CD14-positive monocyte (primary cell): ENCODE data around the gene PTPN18. TPM values are rescaled to one million over a fixed set of nuclear protein-coding genes. Genes with fewer than 3 reads are reported as not detected.
A peak's percentile ranks its signal among the peaks of the same experiment; 100 is the strongest.

ENCODE experiments used
- DNase-seq, 3 donors: peaks; one replicate each; pipeline ENCODE4 v3.0.0-alpha.2; 2011 to 2022
- H2AFZ ChIP-seq: 2 replicates; pipeline ENCODE4 v1.6.0; 2012; ENCODE audit warnings: mild to moderate bottlenecking, low read depth, low read length, inconsistent platforms; ENCODE audit not compliant: insufficient read depth, poor library complexity, severe bottlenecking
- H3K27ac ChIP-seq, 2 donors: 1 replicate in 1 of 2; 2 replicates in 1 of 2; pipeline ENCODE4 v1.5.1; 2012 to 2013; ENCODE audit warnings: low read length in 2 of 2, control low read depth in 1 of 2, inconsistent platforms in 1 of 2, low read depth in 1 of 2, mild to moderate bottlenecking in 1 of 2
- H3K27me3 ChIP-seq, 2 donors: one replicate each; pipeline versions ENCODE4 v1.6.0 to v1.6.1; 2011 to 2013; ENCODE audit warnings: low read length in 2 of 2; ENCODE audit not compliant: control insufficient read depth in 2 of 2, insufficient read depth in 2 of 2
- H3K36me3 ChIP-seq, 2 donors: replicated peaks in 1 of 2; 1 replicate in 1 of 2; 2 replicates in 1 of 2; pipeline versions ENCODE4 v1.5.1 to v1.6.1; 2012 to 2013; ENCODE audit warnings: low read length in 2 of 2, control low read depth in 1 of 2, inconsistent platforms in 1 of 2, mild to moderate bottlenecking in 1 of 2; ENCODE audit not compliant: insufficient read depth in 2 of 2, control insufficient read depth in 1 of 2
- H3K4me1 ChIP-seq, 2 donors: 1 replicate in 1 of 2; 2 replicates in 1 of 2; pipeline versions ENCODE4 v1.5.1 to v1.6.1; 2012 to 2013; ENCODE audit warnings: low read length in 2 of 2, control low read depth in 1 of 2, inconsistent platforms in 1 of 2, mild to moderate bottlenecking in 1 of 2, moderate library complexity in 1 of 2; ENCODE audit not compliant: insufficient read depth in 2 of 2, control insufficient read depth in 1 of 2
- H3K4me2 ChIP-seq: replicated peaks from 2 replicates; pipeline ENCODE3; 2012; ENCODE audit warnings: low read length, moderate library complexity, mild to moderate bottlenecking; ENCODE audit not compliant: poor library complexity, severe bottlenecking; ENCODE audit errors: extremely low read depth
- H3K4me3 ChIP-seq, 3 experiments: fragments of 200-600 bp in 1 of 3; sonication (generic) in 1 of 3; replicated peaks in 1 of 3; 1 replicate in 2 of 3; 2 replicates in 1 of 3; pipeline ENCODE4 v1.5.1; 2011 to 2013; ENCODE audit warnings: low read length in 3 of 3, mild to moderate bottlenecking in 3 of 3, control low read depth in 2 of 3, low read depth in 2 of 3, inconsistent platforms in 1 of 3, moderate library complexity in 1 of 3
- H3K79me2 ChIP-seq: 2 replicates; pipeline ENCODE4 v1.6.0; 2012; ENCODE audit warnings: mild to moderate bottlenecking, control low read depth, inconsistent platforms, low read length, moderate library complexity; ENCODE audit not compliant: insufficient read depth
- H3K9ac ChIP-seq: 2 replicates; pipeline ENCODE4 v1.6.0; 2017; ENCODE audit warnings: low read length, mild to moderate bottlenecking; ENCODE audit not compliant: insufficient read depth, poor library complexity, severe bottlenecking
- H3K9me3 ChIP-seq, 2 donors: replicated peaks in 1 of 2; 1 replicate in 1 of 2; 2 replicates in 1 of 2; pipeline versions ENCODE4 v1.5.1 to v1.6.1; 2012 to 2013; ENCODE audit warnings: low read length in 2 of 2, control low read depth in 1 of 2; ENCODE audit not compliant: control insufficient read depth in 1 of 2, insufficient read depth in 1 of 2
- H4K20me1 ChIP-seq: 2 replicates; pipeline ENCODE4 v1.6.0; 2012; ENCODE audit warnings: mild to moderate bottlenecking, low read length, control low read depth, moderate library complexity; ENCODE audit not compliant: insufficient read depth
- H3K27ac Mint-ChIP-seq, 7 donors: one replicate each; pipeline ENCODE4 v1.8.0; 2020; ENCODE audit warnings: mild to moderate bottlenecking in 7 of 7, mixed read lengths in 7 of 7, moderate library complexity in 6 of 7, inconsistent platforms in 2 of 7
- H3K27me3 Mint-ChIP-seq, 3 donors: one replicate each; pipeline ENCODE4 v1.8.0; 2021 to 2022; ENCODE audit warnings: low read depth in 3 of 3, mild to moderate bottlenecking in 3 of 3, mixed read lengths in 3 of 3, moderate library complexity in 3 of 3, inconsistent platforms in 1 of 3
- H3K36me3 Mint-ChIP-seq, 2 donors: one replicate each; pipeline ENCODE4 v1.8.0; 2020; ENCODE audit warnings: mixed read lengths in 2 of 2, inconsistent platforms in 1 of 2, mild to moderate bottlenecking in 1 of 2
- H3K4me1 Mint-ChIP-seq: one replicate; pipeline ENCODE4 v1.8.0; 2020; ENCODE audit warnings: mild to moderate bottlenecking, mixed read lengths
- H3K4me3 Mint-ChIP-seq, 2 donors: one replicate each; pipeline ENCODE4 v1.8.0; 2020; ENCODE audit warnings: mild to moderate bottlenecking in 2 of 2, mixed read lengths in 2 of 2, moderate library complexity in 1 of 2
- H3K9me3 Mint-ChIP-seq, 7 donors: one replicate each; pipeline ENCODE4 v1.8.0; 2020 to 2022; ENCODE audit warnings: mixed read lengths in 7 of 7, mild to moderate bottlenecking in 6 of 7, moderate library complexity in 6 of 7, inconsistent platforms in 2 of 7
- WGBS: methylation state at CpG from one replicate; pipeline ENCODE4 v1.1.5; 2013; ENCODE audit warnings: missing lambda C conversion rate; ENCODE audit not compliant: insufficient coverage; 5-methylcytosine and 5-hydroxymethylcytosine counted together
- intact Hi-C, 2 donors: fragments of 100-400 bp; cut with micrococcal nuclease; formaldehyde crosslinking; loops; one replicate each; pipeline versions ENCODE4 v1.15.0 to v1.15.1; 2023
- polyA plus RNA-seq, 3 donors: library from polyadenylated mRNA; depleted of rRNA in 1 of 3; unstranded in 2 of 3; stranded (reverse) in 1 of 3; fragments of 300-500 nt in 2 of 3; fragments of >200 nt in 1 of 3; fragmentation: Illumina TruSeq in 2 of 3; gene quantifications; 1 replicate in 2 of 3; 2 replicates in 1 of 3; pipeline ENCODE4 v1.2.3, GENCODE V29; 2012 to 2021
- TF ChIP-seq, protein P1 (sequence below): fragments of 200-600 bp; IDR thresholded peaks from one replicate; pipeline ENCODE4 v1.8.0; 2022; ENCODE audit warnings: antibody characterized with exemption, mild to moderate bottlenecking

Gene PTPN18
- polyA plus RNA-seq, 3 donors: 72.2 to 365 (median 102) TPM

DNA sequence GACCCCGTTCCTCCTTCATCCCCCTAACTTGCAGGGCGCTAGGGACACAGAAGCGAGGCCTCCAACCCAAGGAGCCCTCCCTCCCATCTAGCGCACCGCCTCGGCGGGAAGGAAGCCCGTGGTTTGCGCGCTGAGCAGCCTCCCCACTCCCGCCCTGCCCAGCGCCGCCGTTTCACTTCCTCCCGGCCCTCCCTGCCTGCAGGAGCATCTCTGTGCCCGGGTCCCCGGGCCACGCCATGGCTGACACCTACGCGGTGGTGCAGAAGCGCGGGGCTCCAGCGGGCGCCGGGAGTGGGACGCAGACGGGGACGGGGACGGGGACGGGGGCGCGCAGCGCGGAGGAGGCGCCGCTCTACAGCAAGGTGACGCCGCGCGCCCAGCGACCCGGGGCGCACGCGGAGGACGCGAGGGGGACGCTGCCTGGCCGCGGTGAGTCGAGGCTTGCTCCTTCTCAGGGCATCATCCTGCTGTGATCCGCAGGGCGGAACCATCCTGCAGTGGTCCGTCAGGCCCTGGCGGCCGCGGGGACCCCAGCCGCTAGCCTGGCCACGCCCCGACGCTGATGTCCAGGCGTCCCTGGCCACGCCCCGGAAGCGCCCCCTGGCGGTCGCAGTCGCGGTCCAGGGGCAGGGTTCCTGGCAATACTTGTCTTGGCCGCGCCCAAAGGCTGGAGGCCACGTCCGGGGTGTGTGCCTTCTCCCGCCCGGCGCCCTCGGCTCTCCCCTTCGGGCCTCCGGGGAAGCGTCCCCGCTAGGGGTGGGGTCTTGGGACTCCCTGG lies 16.4 kb downstream of the PTPN18 start:
- H3K4me1 ChIP-seq: peaks cover 78 to 92% of the 10 kb centered on the region in 2 donors
- H3K79me2 ChIP-seq: peaks cover 79% of the 10 kb centered on the region
- TF ChIP-seq, protein P1, sequence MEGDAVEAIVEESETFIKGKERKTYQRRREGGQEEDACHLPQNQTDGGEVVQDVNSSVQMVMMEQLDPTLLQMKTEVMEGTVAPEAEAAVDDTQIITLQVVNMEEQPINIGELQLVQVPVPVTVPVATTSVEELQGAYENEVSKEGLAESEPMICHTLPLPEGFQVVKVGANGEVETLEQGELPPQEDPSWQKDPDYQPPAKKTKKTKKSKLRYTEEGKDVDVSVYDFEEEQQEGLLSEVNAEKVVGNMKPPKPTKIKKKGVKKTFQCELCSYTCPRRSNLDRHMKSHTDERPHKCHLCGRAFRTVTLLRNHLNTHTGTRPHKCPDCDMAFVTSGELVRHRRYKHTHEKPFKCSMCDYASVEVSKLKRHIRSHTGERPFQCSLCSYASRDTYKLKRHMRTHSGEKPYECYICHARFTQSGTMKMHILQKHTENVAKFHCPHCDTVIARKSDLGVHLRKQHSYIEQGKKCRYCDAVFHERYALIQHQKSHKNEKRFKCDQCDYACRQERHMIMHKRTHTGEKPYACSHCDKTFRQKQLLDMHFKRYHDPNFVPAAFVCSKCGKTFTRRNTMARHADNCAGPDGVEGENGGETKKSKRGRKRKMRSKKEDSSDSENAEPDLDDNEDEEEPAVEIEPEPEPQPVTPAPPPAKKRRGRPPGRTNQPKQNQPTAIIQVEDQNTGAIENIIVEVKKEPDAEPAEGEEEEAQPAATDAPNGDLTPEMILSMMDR: peak; percentile 93
- no peaks in the 10 kb centered on the region for H3K9me3 ChIP-seq
- intact Hi-C loops: no loop called here
- H4K20me1 ChIP-seq: peaks cover 46% of the 10 kb centered on the region
- DNase-seq: peak; percentile 73 to 75 (median 74)
- H3K27ac Mint-ChIP-seq: peak overlapping the region; percentile 84 to 97 (median 94)
- under 1% methylated on average over 73 of the region's 81 CpGs for WGBS
- H3K9me3 Mint-ChIP-seq: peaks cover 0 to 3% (median 0%) of the 10 kb centered on the region in 7 donors
- H3K4me2 ChIP-seq: peak overlapping the region; percentile 97
- H3K27me3 ChIP-seq: no peaks in the 10 kb centered on the region
- peak overlapping the region; percentile 74 to 91 (median 85) for H3K4me3 ChIP-seq
- peaks cover 83% of the 10 kb centered on the region for H3K4me1 Mint-ChIP-seq
- peaks cover 0 to 5% (median 4%) of the 10 kb centered on the region in 3 donors for H3K27me3 Mint-ChIP-seq
- peaks cover 46 to 58% of the 10 kb centered on the region in 2 donors for H3K36me3 Mint-ChIP-seq
- peak overlapping the region; percentile 58 to 90 for H3K27ac ChIP-seq
- peak overlapping the region; percentile 76 for H3K9ac ChIP-seq
- peak overlapping the region; percentile 89 to 96 for H3K4me3 Mint-ChIP-seq
- peaks cover 32 to 44% of the 10 kb centered on the region in 2 donors for H3K36me3 ChIP-seq
- peak overlapping the region; percentile 88 for H2AFZ ChIP-seq

DNA sequence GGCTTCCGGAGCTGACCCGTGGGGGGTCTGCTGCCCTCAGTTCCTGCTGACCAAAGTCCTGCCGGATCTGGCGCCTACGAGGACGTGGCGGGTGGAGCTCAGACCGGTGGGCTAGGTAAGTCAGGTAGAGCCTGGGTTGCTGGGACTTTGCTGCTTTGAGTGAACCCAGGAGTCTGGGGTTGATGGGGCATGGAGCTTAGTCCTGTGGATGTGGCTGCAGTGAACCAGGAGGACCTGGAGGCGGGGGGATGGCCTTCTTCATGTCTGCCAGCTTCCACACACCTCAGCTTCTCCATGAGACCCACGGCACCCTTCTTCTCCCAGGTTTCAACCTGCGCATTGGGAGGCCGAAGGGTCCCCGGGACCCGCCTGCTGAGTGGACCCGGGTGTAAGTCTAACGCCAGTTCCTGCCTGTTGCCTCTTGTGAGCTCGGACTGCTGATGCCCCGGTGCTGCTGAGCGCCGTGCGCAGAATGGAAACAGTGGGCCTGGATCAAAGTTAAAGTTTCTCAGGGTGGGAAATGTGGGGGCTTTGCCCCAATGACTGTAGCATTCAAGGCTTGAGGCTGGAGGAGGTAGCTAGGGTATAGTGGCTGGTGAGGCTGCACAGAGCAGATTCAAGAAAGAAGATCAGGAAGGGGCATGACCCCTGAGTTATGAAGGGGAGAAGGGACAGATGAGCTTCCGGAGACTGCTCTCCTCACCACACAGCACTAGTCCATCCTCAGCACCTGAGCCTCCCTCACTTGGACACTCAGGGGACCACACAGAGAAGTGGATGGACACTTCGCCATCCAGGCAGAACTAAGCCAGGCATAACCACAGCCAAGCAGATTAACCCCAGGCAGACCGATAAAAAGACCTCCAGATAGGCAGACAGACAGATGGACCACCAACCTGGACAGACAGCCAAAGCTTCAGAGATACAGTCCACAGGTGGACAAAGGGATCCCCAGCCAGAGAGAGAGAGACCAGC lies 17.3 kb downstream of the PTPN18 start:
- H3K79me2 ChIP-seq: peaks cover 80% of the 10 kb centered on the region
- peak overlapping the region; percentile 58 to 90 for H3K27ac ChIP-seq
- 58% methylated on average over 22 of the region's 24 CpGs for WGBS
- peaks cover 0 to 5% (median 4%) of the 10 kb centered on the region in 3 donors for H3K27me3 Mint-ChIP-seq
- H3K9me3 Mint-ChIP-seq: peaks cover 0 to 3% (median 0%) of the 10 kb centered on the region in 7 donors
- peak overlapping the region; percentile 89 to 96 for H3K4me3 Mint-ChIP-seq
- intact Hi-C loops: no loop called here
- no peaks in the 10 kb centered on the region for H3K27me3 ChIP-seq
- peak overlapping the region; percentile 88 for H2AFZ ChIP-seq
- H3K4me3 ChIP-seq: peak overlapping the region; percentile 74 to 91 (median 85)
- H3K4me1 ChIP-seq: peaks cover 77 to 94% of the 10 kb centered on the region in 2 donors
- H3K9me3 ChIP-seq: no peaks in the 10 kb centered on the region
- H3K4me1 Mint-ChIP-seq: peaks cover 87% of the 10 kb centered on the region
- peaks cover 48 to 58% of the 10 kb centered on the region in 2 donors for H3K36me3 Mint-ChIP-seq
- peaks cover 55% of the 10 kb centered on the region for H4K20me1 ChIP-seq
- H3K27ac Mint-ChIP-seq: peak overlapping the region; percentile 65 to 88 (median 81)
- no peak for DNase-seq
- TF ChIP-seq, protein P1: peak; percentile 37
- H3K36me3 ChIP-seq: peaks cover 35 to 53% of the 10 kb centered on the region in 2 donors
- H3K4me2 ChIP-seq: peak overlapping the region; percentile 97
- H3K9ac ChIP-seq: peak overlapping the region; percentile 76
